K562 (cell line): ENCODE results near the gene P2RY11. TPM values are rescaled to one million over a fixed set of nuclear protein-coding genes. Genes with fewer than 3 reads are reported as not detected.
A peak's percentile ranks its signal among the peaks of the same experiment; 100 is the strongest.

ENCODE experiments used
- BCL6 ChIP-seq: fragments of 250-450 bp; sonication (Bioruptor Pico); IDR thresholded peaks from 2 replicates; pipeline ENCODE4 v1.4.0; 2020
- CAMTA2 ChIP-seq: fragments of 250-450 bp; sonication (Bioruptor Pico); conservative IDR thresholded peaks from 2 replicates; pipeline ENCODE4 v1.5.1; 2022
- IRF9 ChIP-seq: fragments of 450-650 bp; IDR thresholded peaks from 2 replicates; pipeline ENCODE4 v1.6.1; 2016; ENCODE audit warnings: missing biosample characterization, missing genetic modification characterization
- MAZ ChIP-seq, 2 experiments: fragments of 450-650 bp in 1 of 2; sonication (generic) in 1 of 2; formaldehyde crosslinking; IDR thresholded peaks in 1 of 2; conservative IDR thresholded peaks in 1 of 2; 2 replicates each; pipeline versions ENCODE4 v1.4.0 to v1.5.0; 2020; ENCODE audit warnings: mild to moderate bottlenecking in 1 of 2, missing genetic modification reagents in 1 of 2
- NONO ChIP-seq, 2 experiments: fragments of 200-400 bp in 1 of 2; fragments of 450-650 bp in 1 of 2; formaldehyde crosslinking in 1 of 2; IDR thresholded peaks; 2 replicates each; pipeline ENCODE4 v1.6.1; 2017; ENCODE audit warnings: low read depth in 2 of 2, mild to moderate bottlenecking in 2 of 2, moderate library complexity in 2 of 2, low read length in 1 of 2
- POLR3G ChIP-seq: IDR thresholded peaks from 2 replicates; pipeline ENCODE4 v1.6.1; 2011; ENCODE audit not compliant: insufficient read length, insufficient replicate concordance; ENCODE audit errors: extremely low read depth
- RBM14 ChIP-seq: fragments of 200-400 bp; formaldehyde crosslinking; IDR thresholded peaks from 2 replicates; pipeline ENCODE4 v1.6.1; 2018; ENCODE audit warnings: low read depth, mild to moderate bottlenecking, low read length, moderate library complexity, borderline replicate concordance; ENCODE audit not compliant: insufficient read depth
- SRSF3 ChIP-seq: fragments of 200-400 bp; formaldehyde crosslinking; IDR thresholded peaks from 2 replicates; pipeline ENCODE4 v1.6.1; 2016; ENCODE audit warnings: mild to moderate bottlenecking, low read length, moderate library complexity; ENCODE audit not compliant: insufficient read depth
- TSC22D4 ChIP-seq: fragments of 450-650 bp; IDR thresholded peaks from 2 replicates; pipeline ENCODE4 v1.6.1; 2016; ENCODE audit warnings: missing genetic modification characterization, missing biosample characterization, control low read depth
- ZNF785 ChIP-seq: fragments of 250-450 bp; sonication (Bioruptor Pico); IDR thresholded peaks from 2 replicates; pipeline ENCODE4 v1.4.0; 2020; ENCODE audit warnings: mild to moderate bottlenecking
- polyA plus RNA-seq, 8 experiments: library from polyadenylated mRNA; depleted of rRNA in 4 of 8; stranded (reverse) in 5 of 8; unstranded in 3 of 8; fragments of >200 nt; fragmentation: Nextera tagmentation in 2 of 8; fragmentation: Illumina TruSeq in 1 of 8; extraction: Ambion mirVana in 2 of 8; extraction: Trizol in 1 of 8; gene quantifications; 2 replicates each; pipeline versions ENCODE4 v1.2.1 to v1.2.3, GENCODE V29; 2011 to 2014; ENCODE audit warnings: inconsistent platforms in 1 of 8, missing spikeins in 1 of 8
- total RNA-seq, 7 experiments: library from RNA; depleted of rRNA in 6 of 7; stranded (reverse); fragments of >200 nt in 6 of 7; fragmentation: Illumina TruSeq in 2 of 7; extraction: Trizol in 2 of 7; gene quantifications; 2 replicates each; pipeline versions ENCODE4 v1.2.1 to v1.2.3, GENCODE V29; 2011 to 2021; ENCODE audit warnings: low replicate concordance in 1 of 7
- TF ChIP-seq, protein P1 (sequence below), 2 experiments: fragments of 450-650 bp in 1 of 2; sonication (generic) in 1 of 2; formaldehyde crosslinking in 1 of 2; IDR thresholded peaks; 2 replicates each; pipeline versions ENCODE4 v1.7.1 to v1.9.0; 2016 to 2022; ENCODE audit warnings: inconsistent platforms in 1 of 2, mild to moderate bottlenecking in 1 of 2, missing genetic modification reagents in 1 of 2
- TF ChIP-seq, protein P2 (sequence below): conservative IDR thresholded peaks from 2 replicates; pipeline ENCODE4 v1.6.1; 2011; ENCODE audit warnings: low read depth, mild to moderate bottlenecking, low read length; ENCODE audit not compliant: control insufficient read depth

Gene P2RY11
- total and polyA plus RNA-seq, 9 of the 15 experiments (the other 6 are each of a cell fraction or from before 2014, with no cell fraction given): 0.03 to 10.1 (median 1.5) TPM

GRCh38 chr19:10106100-10106936, 5.2 kb upstream of the P2RY11 start, which contains the start of gene PPAN (continued):
- TF ChIP-seq, protein P1, sequence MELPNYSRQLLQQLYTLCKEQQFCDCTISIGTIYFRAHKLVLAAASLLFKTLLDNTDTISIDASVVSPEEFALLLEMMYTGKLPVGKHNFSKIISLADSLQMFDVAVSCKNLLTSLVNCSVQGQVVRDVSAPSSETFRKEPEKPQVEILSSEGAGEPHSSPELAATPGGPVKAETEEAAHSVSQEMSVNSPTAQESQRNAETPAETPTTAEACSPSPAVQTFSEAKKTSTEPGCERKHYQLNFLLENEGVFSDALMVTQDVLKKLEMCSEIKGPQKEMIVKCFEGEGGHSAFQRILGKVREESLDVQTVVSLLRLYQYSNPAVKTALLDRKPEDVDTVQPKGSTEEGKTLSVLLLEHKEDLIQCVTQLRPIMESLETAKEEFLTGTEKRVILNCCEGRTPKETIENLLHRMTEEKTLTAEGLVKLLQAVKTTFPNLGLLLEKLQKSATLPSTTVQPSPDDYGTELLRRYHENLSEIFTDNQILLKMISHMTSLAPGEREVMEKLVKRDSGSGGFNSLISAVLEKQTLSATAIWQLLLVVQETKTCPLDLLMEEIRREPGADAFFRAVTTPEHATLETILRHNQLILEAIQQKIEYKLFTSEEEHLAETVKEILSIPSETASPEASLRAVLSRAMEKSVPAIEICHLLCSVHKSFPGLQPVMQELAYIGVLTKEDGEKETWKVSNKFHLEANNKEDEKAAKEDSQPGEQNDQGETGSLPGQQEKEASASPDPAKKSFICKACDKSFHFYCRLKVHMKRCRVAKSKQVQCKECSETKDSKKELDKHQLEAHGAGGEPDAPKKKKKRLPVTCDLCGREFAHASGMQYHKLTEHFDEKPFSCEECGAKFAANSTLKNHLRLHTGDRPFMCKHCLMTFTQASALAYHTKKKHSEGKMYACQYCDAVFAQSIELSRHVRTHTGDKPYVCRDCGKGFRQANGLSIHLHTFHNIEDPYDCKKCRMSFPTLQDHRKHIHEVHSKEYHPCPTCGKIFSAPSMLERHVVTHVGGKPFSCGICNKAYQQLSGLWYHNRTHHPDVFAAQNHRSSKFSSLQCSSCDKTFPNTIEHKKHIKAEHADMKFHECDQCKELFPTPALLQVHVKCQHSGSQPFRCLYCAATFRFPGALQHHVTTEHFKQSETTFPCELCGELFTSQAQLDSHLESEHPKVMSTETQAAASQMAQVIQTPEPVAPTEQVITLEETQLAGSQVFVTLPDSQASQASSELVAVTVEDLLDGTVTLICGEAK (IDR thresholded peaks at IDR 0.05): peak; percentile 98
- TF ChIP-seq, protein P1 (CRISPR knock-in tag; IDR thresholded peaks at IDR 0.05): no peak
- TF ChIP-seq SRSF3 (no peak), TSC22D4 (tag) (no peak), CAMTA2 (no peak), BCL6 (no peak), NONO (IDR thresholded peaks at IDR 0.05; ENCODE audit: low read depth in 2 of 2, low read length in 1 of 2) (no peak), RBM14 (no peak), ZNF785 (CRISPR knock-in tag) (no peak), POLR3G (no peak), MAZ (CRISPR knock-in tag; conservative IDR thresholded peaks at IDR 0.05 in 1 of 2, IDR thresholded peaks at IDR 0.05 in 1 of 2) (peak; percentile 98 to 99), IRF9 (tag) (no peak)
- TF ChIP-seq, protein P2, sequence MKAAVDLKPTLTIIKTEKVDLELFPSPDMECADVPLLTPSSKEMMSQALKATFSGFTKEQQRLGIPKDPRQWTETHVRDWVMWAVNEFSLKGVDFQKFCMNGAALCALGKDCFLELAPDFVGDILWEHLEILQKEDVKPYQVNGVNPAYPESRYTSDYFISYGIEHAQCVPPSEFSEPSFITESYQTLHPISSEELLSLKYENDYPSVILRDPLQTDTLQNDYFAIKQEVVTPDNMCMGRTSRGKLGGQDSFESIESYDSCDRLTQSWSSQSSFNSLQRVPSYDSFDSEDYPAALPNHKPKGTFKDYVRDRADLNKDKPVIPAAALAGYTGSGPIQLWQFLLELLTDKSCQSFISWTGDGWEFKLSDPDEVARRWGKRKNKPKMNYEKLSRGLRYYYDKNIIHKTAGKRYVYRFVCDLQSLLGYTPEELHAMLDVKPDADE: peak; percentile 97
